Left hindlimb (tissue), 1 donor: ENCODE data around the gene KCNN1.
"Not testable (repeated sequence)": the region's sequence is repeated elsewhere in the genome, so short reads cannot be mapped to it uniquely, and the experiment has no call there.

Source experiments
- DNase-seq: peaks from one replicate; pipeline ENCODE4 v3.0.0-alpha.2; 2018

The KCNN1 gene

GRCh38 chr19:18031401-18031800 lies 64.5 kb downstream of the KCNN1 start:
- not testable (repeated sequence) for DNase-seq

- DNase-seq: not testable (repeated sequence)
Measured at GRCh38 chr19:18032102-18032501, 65.2 kb downstream of the KCNN1 start.

GRCh38 chr19:18041054-18041453 lies 74.1 kb downstream of the KCNN1 start:
- no peak for DNase-seq

- no peak for DNase-seq
Measured at GRCh38 chr19:18043676-18044075, 76.8 kb downstream of the KCNN1 start.

GRCh38 chr19:18044825-18045304 lies 78.0 kb downstream of the KCNN1 start:
- DNase-seq: peak; percentile 64

GRCh38 chr19:18045307-18046050 lies 78.6 kb downstream of the KCNN1 start:
- DNase-seq: no peak

- no peak for DNase-seq
Measured at GRCh38 chr19:18046059-18046718, 79.3 kb downstream of the KCNN1 start.

GRCh38 chr19:18049385-18049784 lies 82.5 kb downstream of the KCNN1 start:
- peak; percentile 80 for DNase-seq
